Nephron progenitor cell (in vitro differentiated cells): ENCODE measurements around the gene LEKR1.

Experiments
- DNase-seq: peaks from one replicate; pipeline ENCODE4 v3.0.0; 2021
- H3K27ac Mint-ChIP-seq: 2 replicates; pipeline ENCODE4 v1.8.0; 2021; ENCODE audit warnings: mild to moderate bottlenecking, moderate library complexity, mixed read lengths
- H3K27me3 Mint-ChIP-seq: 2 replicates; pipeline ENCODE4 v1.8.0; 2021; ENCODE audit warnings: mild to moderate bottlenecking, low read depth, mixed read lengths; ENCODE audit not compliant: poor library complexity
- H3K36me3 Mint-ChIP-seq: 2 replicates; pipeline ENCODE4 v1.8.0; 2021; ENCODE audit warnings: low read depth, mixed read lengths
- H3K4me1 Mint-ChIP-seq: 2 replicates; pipeline ENCODE4 v1.8.0; 2021; ENCODE audit warnings: mixed read lengths
- H3K4me3 Mint-ChIP-seq: 2 replicates; pipeline ENCODE4 v1.8.0; 2021; ENCODE audit warnings: mild to moderate bottlenecking, moderate library complexity, mixed read lengths
- H3K9me3 Mint-ChIP-seq: 2 replicates; pipeline ENCODE4 v1.8.0; 2021; ENCODE audit warnings: mild to moderate bottlenecking, moderate library complexity, mixed read lengths
- CTCF ChIP-seq: fragments of 200-600 bp; sonication (generic); IDR thresholded peaks from 2 replicates; pipeline ENCODE4 v1.5.0; 2021; ENCODE audit warnings: antibody characterized with exemption

The LEKR1 gene

GRCh38 chr3:156787001-156787400 lies 39.2 kb upstream of the LEKR1 start:
- no peak overlapping the region for H3K27ac Mint-ChIP-seq
- no peak for DNase-seq
- no peaks in the 10 kb centered on the region for H3K27me3 Mint-ChIP-seq
- H3K36me3 Mint-ChIP-seq, result no peaks in the 10 kb centered on the region
- no peaks in the 10 kb centered on the region for H3K9me3 Mint-ChIP-seq
- no peak overlapping the region for H3K4me3 Mint-ChIP-seq
- peaks cover 3% of the 10 kb centered on the region for H3K4me1 Mint-ChIP-seq
- TF ChIP-seq CTCF, result no peak

DNA sequence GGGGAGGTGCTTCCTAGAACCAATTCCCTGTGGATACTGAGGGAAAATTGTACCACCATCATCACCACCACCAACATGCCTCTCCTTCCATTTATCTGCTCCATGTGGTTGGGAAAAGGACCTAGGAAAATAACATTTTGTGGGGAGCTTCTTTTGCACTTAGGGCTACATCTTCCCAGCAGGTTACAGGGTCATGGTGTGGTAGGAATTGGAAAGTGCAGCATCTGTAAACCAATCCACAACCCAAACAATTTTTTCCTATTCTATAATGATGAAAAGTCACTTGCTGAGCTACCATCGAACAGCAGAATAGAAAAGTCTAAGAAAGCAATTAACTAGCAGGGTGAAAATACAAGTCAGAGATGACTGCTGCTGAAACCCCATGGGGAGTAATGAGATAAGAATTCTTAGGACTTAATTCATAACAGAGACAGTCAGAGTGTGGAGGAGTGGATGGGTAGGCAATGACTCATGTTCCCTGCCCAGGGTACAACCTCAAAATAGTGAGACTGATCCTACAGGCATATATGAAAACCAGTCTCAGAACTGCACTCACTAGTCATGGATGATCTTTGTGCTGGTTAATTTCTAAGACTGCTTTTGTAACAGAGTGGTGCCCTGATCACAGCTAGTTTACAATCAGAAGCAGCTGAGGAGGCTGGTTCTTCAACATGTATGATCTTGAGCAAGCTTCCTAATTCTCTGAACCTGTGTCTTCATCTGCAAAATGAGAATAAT lies 38.1 kb upstream of the LEKR1 start:
- Mint-ChIP-seq H3K36me3 (no peaks in the 10 kb centered on the region), H3K4me3 (no peak overlapping the region), H3K27ac (no peak overlapping the region), H3K4me1 (peaks cover 9% of the 10 kb centered on the region), H3K9me3 (no peaks in the 10 kb centered on the region), H3K27me3 (no peaks in the 10 kb centered on the region)
- TF ChIP-seq CTCF, result no peak
- DNase-seq, result no peak

DNA sequence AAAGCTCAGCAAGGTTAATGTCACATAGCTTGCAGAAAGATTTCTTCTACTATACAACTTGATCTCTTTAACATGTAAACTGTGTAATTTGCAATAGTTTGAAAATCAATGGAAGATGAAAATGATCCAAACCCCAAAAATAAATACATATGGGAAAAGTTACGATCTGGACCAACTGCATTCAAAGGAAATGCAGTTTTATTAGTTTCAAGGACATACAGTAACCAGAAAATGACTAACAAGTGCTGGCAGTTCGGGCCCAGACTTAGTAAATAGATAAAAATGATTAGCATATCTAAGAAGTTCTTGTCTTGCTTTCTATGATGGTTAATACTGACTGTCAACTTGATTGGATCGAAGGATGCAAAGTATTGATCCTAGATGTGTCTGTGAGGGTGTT lies 37.3 kb upstream of the LEKR1 start:
- Mint-ChIP-seq H3K36me3 (no peaks in the 10 kb centered on the region), H3K4me3 (no peak overlapping the region), H3K9me3 (no peaks in the 10 kb centered on the region), H3K27me3 (no peaks in the 10 kb centered on the region), H3K27ac (no peak overlapping the region), H3K4me1 (peaks cover 13% of the 10 kb centered on the region)
- DNase-seq, result no peak
- TF ChIP-seq CTCF, result no peak

- no peak overlapping the region for H3K4me3 Mint-ChIP-seq
- no peak for DNase-seq
- H3K36me3 Mint-ChIP-seq, result no peaks in the 10 kb centered on the region
- H3K9me3 Mint-ChIP-seq, result no peaks in the 10 kb centered on the region
- H3K4me1 Mint-ChIP-seq, result peaks cover 13% of the 10 kb centered on the region
- no peak for TF ChIP-seq CTCF
- no peak overlapping the region for H3K27ac Mint-ChIP-seq
- no peaks in the 10 kb centered on the region for H3K27me3 Mint-ChIP-seq
Measured at GRCh38 chr3:156790156-156790555, 36.0 kb upstream of the LEKR1 start.

GRCh38 chr3:156792114-156792513 lies 34.0 kb upstream of the LEKR1 start:
- H3K36me3 Mint-ChIP-seq, result no peaks in the 10 kb centered on the region
- no peaks in the 10 kb centered on the region for H3K27me3 Mint-ChIP-seq
- H3K9me3 Mint-ChIP-seq, result no peaks in the 10 kb centered on the region
- H3K27ac Mint-ChIP-seq, result no peak overlapping the region
- no peak overlapping the region for H3K4me3 Mint-ChIP-seq
- peaks cover 13% of the 10 kb centered on the region for H3K4me1 Mint-ChIP-seq
- no peak for DNase-seq
- no peak for TF ChIP-seq CTCF

GRCh38 chr3:156792536-156792935 lies 33.6 kb upstream of the LEKR1 start:
- Mint-ChIP-seq H3K27ac (no peak overlapping the region), H3K4me1 (peaks cover 13% of the 10 kb centered on the region)

More at GRCh38 chr3:156792536-156792935, 33.6 kb upstream of the LEKR1 start:
- no peak for DNase-seq
- TF ChIP-seq CTCF, result no peak
- Mint-ChIP-seq H3K36me3 (no peaks in the 10 kb centered on the region), H3K27me3 (no peaks in the 10 kb centered on the region), H3K9me3 (no peaks in the 10 kb centered on the region), H3K4me3 (no peak overlapping the region)
